ENCODE data around the gene NRP2.

The NRP2 gene

GRCh38 chr2:205767617-205768016 is 85.3 kb downstream of the NRP2 start:
- H3K36me3 ChIP-seq (ENCODE audit: control insufficient read depth, insufficient read depth, low read length) = no peaks in the 10 kb centered on the region
- H3K4me3 ChIP-seq (replicated peaks; ENCODE audit: low read depth, low read length) = no peak overlapping the region
- no peaks in the 10 kb centered on the region; the same call in none of the 2 replicates for H3K27me3 ChIP-seq (replicated peaks; ENCODE audit: control insufficient read depth, insufficient read depth, low read length)
- TF ChIP-seq CTCF (IDR thresholded peaks at IDR 0.05; ENCODE audit: insufficient read depth, low read length, poor library complexity, severe bottlenecking) = no peak
- no peak for DNase-seq (ENCODE audit: extremely low read depth, insufficient read length)

GRCh38 chr2:205768341-205768740 is 86.0 kb downstream of the NRP2 start:
- no peak for DNase-seq (ENCODE audit: extremely low read depth, insufficient read length)
- TF ChIP-seq CTCF (IDR thresholded peaks at IDR 0.05; ENCODE audit: insufficient read depth, low read length, poor library complexity, severe bottlenecking) = no peak

GRCh38 chr2:205768815-205769494 is 86.7 kb downstream of the NRP2 start:
- H3K4me3 ChIP-seq (replicated peaks; ENCODE audit: low read depth, low read length) = no peak overlapping the region
- H3K27me3 ChIP-seq (replicated peaks; ENCODE audit: control insufficient read depth, insufficient read depth, low read length) = no peaks in the 10 kb centered on the region; the same call in 1 of the 2 replicates
- DNase-seq (ENCODE audit: extremely low read depth, insufficient read length) = no peak
- no peaks in the 10 kb centered on the region for H3K36me3 ChIP-seq (ENCODE audit: control insufficient read depth, insufficient read depth, low read length)
- TF ChIP-seq CTCF (IDR thresholded peaks at IDR 0.05; ENCODE audit: insufficient read depth, low read length, poor library complexity, severe bottlenecking) = no peak

More at GRCh38 chr2:205768341-205768740, 86.0 kb downstream of the NRP2 start:
- Histone ChIP-seq H3K36me3 (ENCODE audit: control insufficient read depth, insufficient read depth, low read length) (no peaks in the 10 kb centered on the region), H3K27me3 (replicated peaks; ENCODE audit: control insufficient read depth, insufficient read depth, low read length) (no peaks in the 10 kb centered on the region; the same call in 1 of the 2 replicates), H3K4me3 (replicated peaks; ENCODE audit: low read depth, low read length) (no peak overlapping the region)

GRCh38 chr2:205769495-205769850 is 87.2 kb downstream of the NRP2 start:
- TF ChIP-seq CTCF (IDR thresholded peaks at IDR 0.05; ENCODE audit: insufficient read depth, low read length, poor library complexity, severe bottlenecking) = no peak
- H3K27me3 ChIP-seq (replicated peaks; ENCODE audit: control insufficient read depth, insufficient read depth, low read length) = no peaks in the 10 kb centered on the region; the same call in 1 of the 2 replicates
- no peak overlapping the region for H3K4me3 ChIP-seq (replicated peaks; ENCODE audit: low read depth, low read length)
- H3K36me3 ChIP-seq (ENCODE audit: control insufficient read depth, insufficient read depth, low read length) = no peaks in the 10 kb centered on the region
- no peak for DNase-seq (ENCODE audit: extremely low read depth, insufficient read length)

- no peak for TF ChIP-seq CTCF (IDR thresholded peaks at IDR 0.05; ENCODE audit: insufficient read depth, low read length, poor library complexity, severe bottlenecking)
- no peak for DNase-seq (ENCODE audit: extremely low read depth, insufficient read length)
- Histone ChIP-seq H3K27me3 (replicated peaks; ENCODE audit: control insufficient read depth, insufficient read depth, low read length) (no peaks in the 10 kb centered on the region; the same call in 1 of the 2 replicates), H3K4me3 (replicated peaks; ENCODE audit: low read depth, low read length) (no peak overlapping the region), H3K36me3 (ENCODE audit: control insufficient read depth, insufficient read depth, low read length) (no peaks in the 10 kb centered on the region)
Measured at GRCh38 chr2:205769879-205770278, 87.6 kb downstream of the NRP2 start.
